Stimulated activated CD4-positive, alpha-beta T cell treated with anti-CD3 and anti-CD28 coated beads, TNF-alpha, amount 100 ng/mL, for 48 hours (primary cell): ENCODE results near the gene IRF7.

ENCODE experiments used
- DNase-seq, 3 donors: peaks; one replicate each; pipeline ENCODE4 v3.0.0-alpha.2; 2020; ENCODE audit warnings: low read depth in 3 of 3

Gene IRF7

GRCh38 chr11:607971-608659 lies 7.6 kb downstream of the IRF7 start:
- no peak for DNase-seq

- DNase-seq, result no peak
Measured at GRCh38 chr11:607020-607780, 8.6 kb downstream of the IRF7 start.

GRCh38 chr11:606245-606644 lies 9.5 kb downstream of the IRF7 start:
- DNase-seq, result no peak

GRCh38 chr11:605286-606129 lies 10.2 kb downstream of the IRF7 start:
- no peak for DNase-seq

- no peak for DNase-seq
Measured at GRCh38 chr11:603154-603553, 12.6 kb downstream of the IRF7 start.

- no peak for DNase-seq
Measured at GRCh38 chr11:601573-602245, 14.0 kb downstream of the IRF7 start.

GRCh38 chr11:598005-598680 lies 17.6 kb downstream of the IRF7 start:
- DNase-seq, result no peak

GRCh38 chr11:597166-597725 lies 18.5 kb downstream of the IRF7 start:
- no peak for DNase-seq

GRCh38 chr11:596374-596773 lies 19.4 kb downstream of the IRF7 start:
- DNase-seq, result no peak

- DNase-seq, result no peak
Measured at GRCh38 chr11:595400-595799, 20.4 kb downstream of the IRF7 start.

GRCh38 chr11:593347-593746 lies 22.4 kb downstream of the IRF7 start:
- no peak for DNase-seq

GRCh38 chr11:592918-593317 lies 22.8 kb downstream of the IRF7 start:
- no peak for DNase-seq

- DNase-seq, result no peak
Measured at GRCh38 chr11:592501-592900, 23.2 kb downstream of the IRF7 start.

GRCh38 chr11:590997-591396 lies 24.8 kb downstream of the IRF7 start:
- DNase-seq, result no peak

- DNase-seq, result no peak
Measured at GRCh38 chr11:589798-590197, 26.0 kb downstream of the IRF7 start.

- peak; percentile 43 to 73 (median 67) for DNase-seq
Measured at GRCh38 chr11:587978-588380, 27.8 kb downstream of the IRF7 start.

- DNase-seq, result no peak
Measured at GRCh38 chr11:587546-587945, 28.2 kb downstream of the IRF7 start.

GRCh38 chr11:586376-587316 lies 29.1 kb downstream of the IRF7 start:
- no peak for DNase-seq

GRCh38 chr11:584287-584686 lies 31.5 kb downstream of the IRF7 start:
- DNase-seq, result no peak

GRCh38 chr11:581752-582151 lies 34.0 kb downstream of the IRF7 start:
- no peak for DNase-seq
